ENCODE results near the gene GRHL1. TPM values are rescaled to one million over a fixed set of nuclear protein-coding genes. Genes with fewer than 3 reads are reported as not detected.
"Not testable (repeated sequence)": the region's sequence is repeated elsewhere in the genome, so short reads cannot be mapped to it uniquely, and the experiment has no call there.

GRHL1 gene
- total and polyA plus RNA-seq, 2 of the 4 experiments (the other 2 are of a cell fraction): 0.18 to 0.21 TPM

DNA sequence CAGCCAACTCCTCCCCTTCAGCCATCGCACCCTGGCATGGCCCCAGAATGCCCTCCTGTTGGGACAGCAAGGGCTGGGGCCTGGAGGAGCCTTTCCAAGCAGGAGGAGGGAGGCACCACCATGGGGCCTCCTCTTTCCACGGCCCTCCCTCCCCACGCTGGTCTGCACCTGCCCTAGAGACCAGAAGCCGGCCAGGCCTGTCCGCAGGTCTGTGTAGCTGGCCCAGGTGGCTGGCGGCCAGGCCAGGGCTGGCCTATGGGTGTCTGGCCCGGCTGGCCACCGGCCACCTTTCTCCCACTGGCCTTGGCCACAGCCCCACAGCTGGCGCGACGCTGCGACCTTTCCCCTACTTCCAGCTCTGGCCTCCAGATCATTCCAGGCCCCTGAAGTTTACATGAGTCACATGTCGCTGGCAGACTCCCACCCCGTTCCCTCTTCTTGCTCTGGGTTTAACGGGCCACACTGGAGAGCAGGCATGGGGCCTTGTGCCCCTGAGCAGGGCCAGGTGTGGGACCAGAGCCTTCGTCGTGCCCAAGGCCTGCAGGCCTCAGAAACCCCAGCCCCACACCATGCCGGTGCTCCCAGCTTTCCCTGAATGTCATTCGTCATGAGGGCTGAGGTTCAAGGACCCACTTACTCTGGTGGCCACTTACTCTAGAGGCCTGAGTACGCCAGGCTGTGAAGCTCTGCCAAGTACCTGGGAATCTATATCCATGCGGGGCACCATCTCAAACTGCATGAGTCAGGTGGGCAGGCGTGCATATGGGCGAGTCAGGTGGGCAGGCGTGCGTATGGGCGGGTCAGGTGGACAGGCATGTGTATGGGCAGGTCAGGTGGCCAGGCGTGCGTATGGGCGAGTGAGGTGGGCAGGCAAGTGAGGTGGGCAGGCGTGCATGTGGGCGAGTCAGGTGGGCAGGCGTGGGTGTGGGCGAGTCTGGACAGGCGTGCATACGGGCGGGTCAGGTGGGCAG lies 58.6 kb downstream of the GRHL1 start (continued):
- TF ChIP-seq RAD21 (IDR thresholded peaks at IDR 0.05; ENCODE audit: low read length) (no peak), RFX5 (IDR thresholded peaks at IDR 0.05; ENCODE audit: low read depth, low read length) (peak; percentile 44; the same call in 1 of the 2 replicates), FOS (IDR thresholded peaks at IDR 0.05; ENCODE audit: low read depth, low read length) (0 out of 2 replicates have a peak, but pooled peaks have one; percentile 10), NFE2L2 (IDR thresholded peaks at IDR 0.05; ENCODE audit: low read depth, low read length) (no peak), MAZ (IDR thresholded peaks at IDR 0.05; ENCODE audit: borderline replicate concordance, low read depth, low read length) (peak; percentile 58; the same call in 1 of the 2 replicates), RCOR1 (IDR thresholded peaks at IDR 0.05; ENCODE audit: insufficient replicate concordance, low read length) (no peak)
- TF ChIP-seq, protein P1, sequence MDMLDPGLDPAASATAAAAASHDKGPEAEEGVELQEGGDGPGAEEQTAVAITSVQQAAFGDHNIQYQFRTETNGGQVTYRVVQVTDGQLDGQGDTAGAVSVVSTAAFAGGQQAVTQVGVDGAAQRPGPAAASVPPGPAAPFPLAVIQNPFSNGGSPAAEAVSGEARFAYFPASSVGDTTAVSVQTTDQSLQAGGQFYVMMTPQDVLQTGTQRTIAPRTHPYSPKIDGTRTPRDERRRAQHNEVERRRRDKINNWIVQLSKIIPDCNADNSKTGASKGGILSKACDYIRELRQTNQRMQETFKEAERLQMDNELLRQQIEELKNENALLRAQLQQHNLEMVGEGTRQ (IDR thresholded peaks at IDR 0.05; ENCODE audit: low read depth, low read length): peak; percentile 72; the same call in 1 of the 2 replicates

DNA sequence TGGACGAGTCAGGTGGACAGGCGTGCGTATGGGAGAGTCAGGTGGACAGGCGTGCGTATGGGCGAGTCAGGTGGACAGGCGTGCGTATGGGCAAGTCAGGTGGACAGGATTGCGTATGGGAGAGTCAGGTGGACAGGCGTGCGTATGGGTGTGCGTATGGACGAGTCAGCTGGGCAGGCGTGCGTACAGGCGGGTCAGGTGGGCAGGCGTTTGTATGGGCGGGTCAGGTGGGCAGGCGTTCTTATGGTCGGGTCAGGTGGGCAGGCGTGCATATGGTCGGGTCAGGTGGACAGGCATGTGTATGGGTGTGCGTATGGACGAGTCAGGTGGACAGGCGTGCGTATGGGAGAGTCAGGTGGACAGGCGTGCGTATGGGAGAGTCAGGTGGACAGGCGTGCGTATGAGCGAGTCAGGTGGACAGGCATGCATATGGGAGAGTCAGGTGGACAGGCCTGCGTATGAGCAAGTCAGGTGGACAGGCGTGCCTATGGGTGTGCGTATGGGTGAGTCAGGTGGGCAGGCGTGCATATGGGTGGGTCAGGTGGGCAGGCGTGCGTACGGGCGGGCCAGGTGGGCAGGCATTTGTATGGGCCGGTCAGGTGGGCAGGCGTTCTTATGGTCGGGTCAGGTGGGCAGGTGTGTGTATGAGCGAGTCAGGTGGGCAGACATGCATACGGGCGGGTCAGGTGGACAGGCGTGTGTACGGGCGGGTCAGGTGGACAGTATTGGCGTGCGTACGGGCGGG lies 59.5 kb downstream of the GRHL1 start:
- H2AFZ ChIP-seq (replicated peaks; ENCODE audit: low read length, poor library complexity); in situ Hi-C loops (cut with MboI; ENCODE audit: low sequenced_read_pairs); H3K23ac ChIP-seq (ENCODE audit: low read depth, low read length); intact Hi-C loops (cut with micrococcal nuclease); H3K56ac ChIP-seq (ENCODE audit: extremely low read depth, insufficient read depth, low read length); H2AK9ac ChIP-seq (replicated peaks; ENCODE audit: low read depth, low read length, poor library complexity); dilution Hi-C loops (cut with HindIII; ENCODE audit: low sequenced_read_pairs, unreplicated experiment); H3K14ac ChIP-seq (replicated peaks; ENCODE audit: low read depth, low read length); H3K27me3 ChIP-seq (ENCODE audit: control insufficient read depth, insufficient read depth, low read length); BruUV-seq (replicated peaks); ATAC-seq (ENCODE audit: low read depth); H3K4ac ChIP-seq (ENCODE audit: low read depth, low read length); DNase-seq; H3K9me1 ChIP-seq (ENCODE audit: insufficient read depth, low read length); H3K36me3 ChIP-seq (ENCODE audit: control insufficient read depth, insufficient read depth, low read length); H4K20me1 ChIP-seq (ENCODE audit: insufficient read depth, low read length); H3K79me1 ChIP-seq (ENCODE audit: low read depth in 1 of 2, low read length in 2 of 2); H3K4me2 ChIP-seq (ENCODE audit: low read depth, low read length); H3K27ac ChIP-seq (ENCODE audit: insufficient read depth, low read length); CTCF ChIA-PET; H3K9ac ChIP-seq (ENCODE audit: low read depth, low read length); H2BK20ac ChIP-seq (ENCODE audit: low read depth, low read length); H3K18ac ChIP-seq (ENCODE audit: low read depth, low read length); POLR2A ChIA-PET (ENCODE audit: unreplicated experiment); H3K4me3 ChIP-seq (ENCODE audit: insufficient read depth, low read depth, low read length); H4K5ac ChIP-seq (ENCODE audit: low read depth, low read length); H3K9me3 ChIP-seq (ENCODE audit: control insufficient read depth, insufficient read depth, low read length); H2BK15ac ChIP-seq (ENCODE audit: low read depth, low read length): not testable (repeated sequence)
- Histone ChIP-seq H3K4me1 (ENCODE audit: control insufficient read depth, insufficient read depth, low read length) (peaks cover 28% of the 10 kb centered on the region), H2BK120ac (ENCODE audit: low read depth, low read length) (peak overlapping the region; percentile 88; the same call in 1 of the 2 replicates), H4K8ac (ENCODE audit: low read depth in 2 of 2, low read length in 2 of 2) (peak overlapping the region in 1 of 2 experiments; percentile 35; a peak in 1 of 4 replicates), H2BK5ac (ENCODE audit: low read depth, low read length, poor library complexity, severe bottlenecking) (peak overlapping the region; percentile 6), H2AK5ac (ENCODE audit: low read depth, low read length) (peak overlapping the region; percentile 95), H4K91ac (ENCODE audit: insufficient read depth, low read depth, low read length) (0 out of 2 replicates have a peak overlapping the region, but pooled peaks have one; percentile 84)
- WGBS, 2 experiments (ENCODE audit: extremely low coverage in 2 of 2, insufficient read length in 1 of 2): 96% methylated on average over 33 of the region's 52 CpGs; no CpG with 5 or more reads in 1 of the 2 experiments

Data from IMR-90 (cell line).